ENCODE measurements around the gene VSTM5.
A peak's percentile ranks its signal among the peaks of the same experiment; 100 is the strongest.
"Not testable (repeated sequence)": the region's sequence is repeated elsewhere in the genome, so short reads cannot be mapped to it uniquely, and the experiment has no call there.

VSTM5 gene

GRCh38 chr11:93850594-93851018, at the start of gene VSTM5:
Gene VSTM5, minus strand, starts transcription at chr11:93850618. Its CDS starts 116 bp downstream, at chr11:93850502.
- TF ChIP-seq CTCF (IDR thresholded peaks at IDR 0.05; ENCODE audit: low read depth, low read length): no peak
- no peak for DNase-seq (ENCODE audit: extremely low read depth, low read depth)

- DNase-seq (ENCODE audit: extremely low read depth, low read depth): peak; percentile 68
- TF ChIP-seq CTCF (IDR thresholded peaks at IDR 0.05; ENCODE audit: low read depth, low read length): peak; percentile 70
Observed at GRCh38 chr11:93895106-93895862, 44.9 kb upstream of the VSTM5 start.

GRCh38 chr11:93890391-93891051, 40.1 kb upstream of the VSTM5 start:
- no peak for TF ChIP-seq CTCF (IDR thresholded peaks at IDR 0.05; ENCODE audit: low read depth, low read length)
- DNase-seq (ENCODE audit: extremely low read depth, low read depth): no peak

- no peak for TF ChIP-seq CTCF (IDR thresholded peaks at IDR 0.05; ENCODE audit: low read depth, low read length)
- DNase-seq (ENCODE audit: extremely low read depth, low read depth): no peak
Observed at GRCh38 chr11:93887111-93887510, 36.7 kb upstream of the VSTM5 start.

GRCh38 chr11:93879114-93879513, 28.7 kb upstream of the VSTM5 start:
- not testable (repeated sequence) for DNase-seq (ENCODE audit: extremely low read depth, low read depth)

GRCh38 chr11:93875637-93876036, 25.2 kb upstream of the VSTM5 start:
- no peak for DNase-seq (ENCODE audit: extremely low read depth, low read depth)
- TF ChIP-seq CTCF (IDR thresholded peaks at IDR 0.05; ENCODE audit: low read depth, low read length): no peak

GRCh38 chr11:93871526-93871925, 21.1 kb upstream of the VSTM5 start:
- DNase-seq (ENCODE audit: extremely low read depth, low read depth): no peak
- no peak for TF ChIP-seq CTCF (IDR thresholded peaks at IDR 0.05; ENCODE audit: low read depth, low read length)
